Activated T-helper 17 cell treated with anti-CD3 and anti-CD28 coated beads, Interleukin-2, amount 50 U/mL, for 72 hours (primary cell): ENCODE results near the gene BABAM2. TPM values are rescaled to one million over a fixed set of nuclear protein-coding genes. Genes with fewer than 3 reads are reported as not detected.

Experiments
- ATAC-seq: fragments of 150-1000 bp; cut with Tn5 transposase; replicated peaks from 2 replicates; pipeline ENCODE4 v1.10.0; 2021; ENCODE audit warnings: mild to moderate bottlenecking, moderate library complexity
- H3K27ac Mint-ChIP-seq: one replicate; pipeline ENCODE4 v1.8.0; 2022; ENCODE audit warnings: mixed read lengths
- H3K27me3 Mint-ChIP-seq: one replicate; pipeline ENCODE4 v1.8.0; 2022; ENCODE audit warnings: mixed read lengths
- H3K36me3 Mint-ChIP-seq: one replicate; pipeline ENCODE4 v1.8.0; 2022; ENCODE audit warnings: low read depth, mild to moderate bottlenecking, mixed read lengths
- H3K4me1 Mint-ChIP-seq: one replicate; pipeline ENCODE4 v1.8.0; 2022; ENCODE audit warnings: mixed read lengths
- H3K4me3 Mint-ChIP-seq: one replicate; pipeline ENCODE4 v1.8.0; 2022; ENCODE audit warnings: mild to moderate bottlenecking, mixed read lengths
- H3K9me3 Mint-ChIP-seq: one replicate; pipeline ENCODE4 v1.8.0; 2022; ENCODE audit warnings: mixed read lengths
- total RNA-seq, 2 donors: library from RNA; stranded (reverse); gene quantifications; one replicate each; pipeline ENCODE4 v1.2.3, GENCODE V29; 2022

The BABAM2 gene
- total RNA-seq, 2 donors from 2014 or later, result 87.0 to 88.6 TPM

- peaks cover 6% of the 10 kb centered on the region for H3K36me3 Mint-ChIP-seq
- H3K27ac Mint-ChIP-seq, result no peak overlapping the region
- H3K4me1 Mint-ChIP-seq, result peaks cover 13% of the 10 kb centered on the region
- H3K27me3 Mint-ChIP-seq, result no peaks in the 10 kb centered on the region
- H3K9me3 Mint-ChIP-seq, result no peaks in the 10 kb centered on the region
- no peak for ATAC-seq
- H3K4me3 Mint-ChIP-seq, result no peak overlapping the region
Observed at GRCh38 chr2:28336264-28336980, 445.9 kb downstream of the BABAM2 start.

- Mint-ChIP-seq H3K4me1 (peaks cover 13% of the 10 kb centered on the region), H3K27me3 (no peaks in the 10 kb centered on the region), H3K36me3 (peaks cover 6% of the 10 kb centered on the region), H3K9me3 (no peaks in the 10 kb centered on the region), H3K27ac (peak overlapping the region; percentile 70), H3K4me3 (no peak overlapping the region)
- no peak for ATAC-seq
Observed at GRCh38 chr2:28336982-28337627, 446.6 kb downstream of the BABAM2 start.

DNA sequence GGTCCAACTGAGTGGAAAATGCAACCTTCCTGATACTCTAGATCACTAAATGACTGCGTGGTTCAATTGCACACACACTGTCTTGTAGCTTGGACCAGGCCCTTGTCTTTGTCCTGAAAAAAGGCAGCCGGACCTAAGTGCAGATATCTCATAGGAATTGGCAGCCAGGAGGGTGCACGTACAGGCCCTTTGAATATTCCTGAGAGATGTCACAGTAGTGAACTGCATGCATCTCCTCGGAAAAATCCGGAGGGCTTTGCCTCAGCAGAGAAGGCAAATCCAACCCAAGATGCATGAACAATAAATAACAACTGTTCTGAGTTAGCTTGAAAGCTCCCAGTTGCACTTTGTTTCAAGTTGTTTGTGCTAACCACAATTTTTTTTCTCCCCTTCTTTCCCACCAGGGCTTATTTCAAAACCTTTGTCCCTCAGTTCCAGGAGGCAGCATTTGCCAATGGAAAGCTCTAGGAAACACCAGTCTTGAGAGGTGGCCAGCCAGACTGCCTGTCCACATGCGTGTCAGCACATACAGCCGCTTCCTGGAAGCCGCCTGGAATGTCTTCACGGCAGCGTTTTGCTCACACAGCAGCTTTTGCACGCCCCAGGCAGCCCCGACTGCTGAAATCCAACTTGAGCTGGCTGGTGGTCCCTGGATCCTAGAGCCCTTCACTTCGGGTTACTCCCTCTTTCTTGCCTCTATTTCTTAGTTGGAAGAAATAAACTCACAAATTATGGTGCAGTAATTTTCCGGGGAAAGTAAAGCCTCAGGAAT is 447.7 kb downstream of the BABAM2 start:
- Mint-ChIP-seq H3K4me1 (peaks cover 13% of the 10 kb centered on the region), H3K27ac (peak overlapping the region; percentile 25), H3K9me3 (no peaks in the 10 kb centered on the region), H3K4me3 (no peak overlapping the region), H3K36me3 (peaks cover 6% of the 10 kb centered on the region), H3K27me3 (no peaks in the 10 kb centered on the region)
- ATAC-seq, result no peak

- H3K4me3 Mint-ChIP-seq, result no peak overlapping the region
- peak; percentile 7 for ATAC-seq
- peak overlapping the region; percentile 25 for H3K27ac Mint-ChIP-seq
- H3K27me3 Mint-ChIP-seq, result no peaks in the 10 kb centered on the region
- H3K4me1 Mint-ChIP-seq, result peaks cover 13% of the 10 kb centered on the region
- H3K36me3 Mint-ChIP-seq, result peaks cover 6% of the 10 kb centered on the region
- no peaks in the 10 kb centered on the region for H3K9me3 Mint-ChIP-seq
Observed at GRCh38 chr2:28338831-28339321, 448.3 kb downstream of the BABAM2 start.

GRCh38 chr2:28339516-28340175 is 449.1 kb downstream of the BABAM2 start:
- ATAC-seq, result no peak
- Mint-ChIP-seq H3K4me1 (peaks cover 13% of the 10 kb centered on the region), H3K4me3 (no peak overlapping the region), H3K9me3 (no peaks in the 10 kb centered on the region), H3K27ac (peak overlapping the region; percentile 25), H3K27me3 (no peaks in the 10 kb centered on the region), H3K36me3 (peaks cover 6% of the 10 kb centered on the region)

- peaks cover 6% of the 10 kb centered on the region for H3K36me3 Mint-ChIP-seq
- H3K4me3 Mint-ChIP-seq, result no peak overlapping the region
- no peak for ATAC-seq
- peaks cover 10% of the 10 kb centered on the region for H3K4me1 Mint-ChIP-seq
- no peaks in the 10 kb centered on the region for H3K9me3 Mint-ChIP-seq
- no peaks in the 10 kb centered on the region for H3K27me3 Mint-ChIP-seq
- H3K27ac Mint-ChIP-seq, result no peak overlapping the region
Observed at GRCh38 chr2:28340312-28341202, 450.0 kb downstream of the BABAM2 start.

- Mint-ChIP-seq H3K27me3 (no peaks in the 10 kb centered on the region), H3K4me1 (peaks cover 5% of the 10 kb centered on the region), H3K4me3 (no peak overlapping the region), H3K9me3 (no peaks in the 10 kb centered on the region), H3K36me3 (peaks cover 6% of the 10 kb centered on the region), H3K27ac (peak overlapping the region; percentile 54)
- no peak for ATAC-seq
Observed at GRCh38 chr2:28341208-28341891, 450.8 kb downstream of the BABAM2 start.

DNA sequence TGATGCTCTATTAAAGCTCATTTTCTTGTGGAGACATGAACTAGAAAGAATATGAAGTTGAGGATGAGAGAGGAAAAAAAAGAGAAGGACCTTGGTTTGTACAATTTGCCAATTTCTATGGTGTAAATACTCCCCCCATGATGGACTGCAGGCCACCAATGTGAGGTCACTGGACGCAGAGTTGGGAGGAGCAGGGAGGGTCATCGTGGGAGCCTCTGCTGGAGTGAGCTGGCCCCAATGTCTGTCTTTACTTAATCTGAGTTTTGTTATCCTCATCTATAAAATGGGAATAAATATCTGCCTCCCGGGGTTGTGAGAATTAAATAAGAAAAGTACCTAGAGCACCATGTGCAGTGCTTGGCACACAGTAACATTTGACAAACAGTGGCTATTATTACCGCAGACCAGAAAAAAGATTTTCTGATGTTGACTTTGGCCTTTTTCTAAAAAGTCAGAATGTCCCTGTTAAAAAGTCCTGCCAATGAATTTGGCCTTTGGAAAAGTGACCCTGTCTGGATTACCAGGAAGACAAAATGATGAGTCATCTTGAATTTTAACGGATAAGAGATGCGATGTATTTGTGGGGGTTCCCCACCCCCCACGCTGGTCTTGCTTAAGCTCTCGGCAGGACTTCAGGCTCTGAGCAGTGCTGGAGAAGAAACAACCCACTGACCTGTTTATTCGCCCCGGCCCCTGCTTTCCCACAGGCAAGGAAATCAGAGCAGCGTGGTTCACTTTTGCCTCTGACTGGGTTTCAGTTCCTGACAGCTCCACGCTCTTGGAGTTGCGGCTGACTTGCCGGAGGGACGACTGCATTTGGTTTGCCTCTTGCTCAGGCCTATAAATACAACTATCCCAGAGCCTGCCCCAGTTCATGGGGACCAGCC is 451.8 kb downstream of the BABAM2 start:
- Mint-ChIP-seq H3K9me3 (no peaks in the 10 kb centered on the region), H3K27ac (peak overlapping the region; percentile 54), H3K4me3 (no peak overlapping the region), H3K36me3 (peaks cover 6% of the 10 kb centered on the region), H3K27me3 (no peaks in the 10 kb centered on the region), H3K4me1 (peaks cover 8% of the 10 kb centered on the region)
- no peak for ATAC-seq

GRCh38 chr2:28343184-28343942 is 452.8 kb downstream of the BABAM2 start:
- Mint-ChIP-seq H3K9me3 (no peaks in the 10 kb centered on the region), H3K4me3 (no peak overlapping the region), H3K36me3 (peaks cover 6% of the 10 kb centered on the region), H3K27me3 (no peaks in the 10 kb centered on the region), H3K4me1 (peaks cover 12% of the 10 kb centered on the region), H3K27ac (peak overlapping the region; percentile 16)
- ATAC-seq, result no peak

- H3K27me3 Mint-ChIP-seq, result no peaks in the 10 kb centered on the region
- H3K9me3 Mint-ChIP-seq, result no peaks in the 10 kb centered on the region
- no peak for ATAC-seq
- no peaks in the 10 kb centered on the region for H3K36me3 Mint-ChIP-seq
- no peak overlapping the region for H3K4me3 Mint-ChIP-seq
- H3K4me1 Mint-ChIP-seq, result peaks cover 10% of the 10 kb centered on the region
- H3K27ac Mint-ChIP-seq, result no peak overlapping the region
Observed at GRCh38 chr2:28343971-28344715, 453.6 kb downstream of the BABAM2 start.

- Mint-ChIP-seq H3K4me3 (no peak overlapping the region), H3K27me3 (no peaks in the 10 kb centered on the region), H3K36me3 (no peaks in the 10 kb centered on the region), H3K27ac (peak overlapping the region; percentile 2), H3K4me1 (peaks cover 14% of the 10 kb centered on the region), H3K9me3 (no peaks in the 10 kb centered on the region)
- no peak for ATAC-seq
Observed at GRCh38 chr2:28344756-28345373, 454.3 kb downstream of the BABAM2 start.
